NCI-H748 treated with DMSO at 0.1 percent for 48 hours (cell line): Measurements from ENCODE around the gene MCEMP1.
"Not testable (repeated sequence)": the region's sequence is repeated elsewhere in the genome, so short reads cannot be mapped to it uniquely, and the experiment has no call there.

ENCODE experiments used
- DNase-seq: peaks from one replicate; lab custom pipeline; 2025; lab: John Stamatoyannopoulos, UW

The MCEMP1 gene

GRCh38 chr19:7643629-7644549, 33.0 kb upstream of the MCEMP1 start:
- DNase-seq = not testable (repeated sequence)

GRCh38 chr19:7644550-7644877, 32.4 kb upstream of the MCEMP1 start:
- DNase-seq = no peak

- DNase-seq = no peak
These were observed 31.7 kb upstream of the MCEMP1 start for GRCh38 chr19:7645163-7645562.

GRCh38 chr19:7645656-7646425, 31.0 kb upstream of the MCEMP1 start:
- DNase-seq = no peak

- DNase-seq = no peak
These were observed 30.5 kb upstream of the MCEMP1 start for GRCh38 chr19:7646426-7646700.

- no peak for DNase-seq
These were observed 29.7 kb upstream of the MCEMP1 start for GRCh38 chr19:7647156-7647555.

GRCh38 chr19:7648265-7649014, 28.4 kb upstream of the MCEMP1 start:
- DNase-seq = no peak

- no peak for DNase-seq
These were observed 26.7 kb upstream of the MCEMP1 start for GRCh38 chr19:7650148-7650547.

- DNase-seq = peak; percentile 46
These were observed 24.7 kb upstream of the MCEMP1 start for GRCh38 chr19:7652061-7652641.

- no peak for DNase-seq
These were observed 22.5 kb upstream of the MCEMP1 start for GRCh38 chr19:7654401-7654800.

GRCh38 chr19:7655581-7655980, 21.3 kb upstream of the MCEMP1 start:
- DNase-seq = no peak

- DNase-seq = no peak
These were observed 19.6 kb upstream of the MCEMP1 start for GRCh38 chr19:7657131-7657751.

- DNase-seq = no peak
These were observed 18.6 kb upstream of the MCEMP1 start for GRCh38 chr19:7658219-7658686.

- DNase-seq = no peak
These were observed 14.9 kb upstream of the MCEMP1 start for GRCh38 chr19:7661744-7662538.

GRCh38 chr19:7662657-7663056, 14.2 kb upstream of the MCEMP1 start:
- DNase-seq = no peak

GRCh38 chr19:7663706-7664105, 13.2 kb upstream of the MCEMP1 start:
- DNase-seq = no peak

- DNase-seq = no peak
These were observed 11.8 kb upstream of the MCEMP1 start for GRCh38 chr19:7665076-7665475.

- DNase-seq = no peak
These were observed 8.0 kb upstream of the MCEMP1 start, which contains the start of gene RETN for GRCh38 chr19:7668842-7669241. Gene RETN, plus strand, starts transcription at chr19:7669049. Its CDS starts 278 bp downstream, at chr19:7669327.

- no peak for DNase-seq
These were observed 7.2 kb upstream of the MCEMP1 start for GRCh38 chr19:7669641-7670040.

- DNase-seq = no peak
These were observed 6.6 kb upstream of the MCEMP1 start for GRCh38 chr19:7670150-7670783.
